Trophoblast cell (in vitro differentiated cells and primary cell): ENCODE measurements around the gene BAIAP2L1.

Source experiments
- DNase-seq, 2 donors: peaks; one replicate each; pipeline ENCODE4 v3.0.0-alpha.2; 2016
- H2AFZ ChIP-seq: 2 replicates; pipeline ENCODE4 v1.6.1; 2013; ENCODE audit warnings: low read length, moderate library complexity, mild to moderate bottlenecking; ENCODE audit not compliant: insufficient read depth, poor library complexity
- H2AK5ac ChIP-seq: 2 replicates; pipeline ENCODE4 v1.6.1; 2013; ENCODE audit warnings: mild to moderate bottlenecking, low read length
- H2BK120ac ChIP-seq: 2 replicates; pipeline ENCODE4 v1.6.1; 2013; ENCODE audit warnings: low read length, mild to moderate bottlenecking, moderate library complexity; ENCODE audit not compliant: insufficient read depth, poor library complexity
- H2BK12ac ChIP-seq: 2 replicates; pipeline ENCODE4 v1.6.1; 2013; ENCODE audit warnings: mild to moderate bottlenecking, low read length, moderate library complexity
- H2BK5ac ChIP-seq: 2 replicates; pipeline ENCODE4 v1.6.1; 2013; ENCODE audit warnings: low read length, low read depth, moderate library complexity, mild to moderate bottlenecking; ENCODE audit not compliant: poor library complexity
- H3K14ac ChIP-seq: 2 replicates; pipeline ENCODE4 v1.6.1; 2013; ENCODE audit warnings: mild to moderate bottlenecking, low read length
- H3K18ac ChIP-seq: 2 replicates; pipeline ENCODE4 v1.6.1; 2013; ENCODE audit warnings: mild to moderate bottlenecking, low read length
- H3K23ac ChIP-seq: 2 replicates; pipeline ENCODE4 v1.6.1; 2013; ENCODE audit warnings: low read length
- H3K27ac ChIP-seq: 2 replicates; pipeline ENCODE4 v1.5.1; 2013; ENCODE audit warnings: low read depth, mild to moderate bottlenecking, inconsistent platforms, low read length, moderate library complexity
- H3K27me3 ChIP-seq: 2 replicates; pipeline ENCODE4 v1.6.1; 2013; ENCODE audit warnings: inconsistent platforms, mild to moderate bottlenecking, low read length, moderate library complexity; ENCODE audit not compliant: insufficient read depth
- H3K36me3 ChIP-seq, 2 experiments: 1 replicate in 1 of 2; 2 replicates in 1 of 2; pipeline ENCODE4 v1.6.1; 2013; ENCODE audit warnings: low read length in 2 of 2, mild to moderate bottlenecking in 2 of 2, moderate library complexity in 1 of 2; ENCODE audit not compliant: insufficient read depth in 2 of 2, control insufficient read depth in 1 of 2
- H3K4ac ChIP-seq: 2 replicates; pipeline ENCODE4 v1.6.1; 2013; ENCODE audit warnings: low read depth, mild to moderate bottlenecking, low read length, moderate library complexity
- H3K4me1 ChIP-seq, 2 experiments: 1 replicate in 1 of 2; 2 replicates in 1 of 2; pipeline ENCODE4 v1.6.1; 2013; ENCODE audit warnings: low read length in 2 of 2, mild to moderate bottlenecking in 2 of 2, moderate library complexity in 1 of 2; ENCODE audit not compliant: insufficient read depth in 2 of 2, control insufficient read depth in 1 of 2
- H3K4me2 ChIP-seq: 2 replicates; pipeline ENCODE4 v1.6.1; 2013; ENCODE audit warnings: inconsistent platforms, mild to moderate bottlenecking, low read length, moderate library complexity
- H3K4me3 ChIP-seq: 2 replicates; pipeline ENCODE4 v1.5.1; 2013; ENCODE audit warnings: mild to moderate bottlenecking, low read depth, low read length, inconsistent platforms
- H3K79me1 ChIP-seq: one replicate; pipeline ENCODE4 v1.6.1; 2013; ENCODE audit warnings: low read length
- H3K79me2 ChIP-seq: 2 replicates; pipeline ENCODE4 v1.6.1; 2013; ENCODE audit warnings: low read length, mild to moderate bottlenecking; ENCODE audit not compliant: control insufficient read depth, insufficient read depth, poor library complexity
- H3K9ac ChIP-seq: 2 replicates; pipeline ENCODE4 v1.6.1; 2013; ENCODE audit warnings: mild to moderate bottlenecking, low read length
- H3K9me3 ChIP-seq: 2 replicates; pipeline ENCODE4 v1.6.1; 2013; ENCODE audit warnings: low read depth, mild to moderate bottlenecking, control low read depth, inconsistent platforms, low read length; ENCODE audit not compliant: insufficient read depth
- H4K12ac ChIP-seq: 2 replicates; pipeline ENCODE4 v1.6.1; 2013; ENCODE audit warnings: low read depth, mild to moderate bottlenecking, low read length, moderate library complexity
- H4K8ac ChIP-seq: 2 replicates; pipeline ENCODE4 v1.6.1; 2013; ENCODE audit warnings: low read depth, mild to moderate bottlenecking, low read length, moderate library complexity
- H4K91ac ChIP-seq: one replicate; pipeline ENCODE4 v1.6.1; 2013; ENCODE audit warnings: low read depth, mild to moderate bottlenecking, low read length, moderate library complexity
- WGBS: extraction: QIAGEN DNeasy Blood & Tissue Kit; methylation state at CpG from one replicate; pipeline ENCODE4 v1.1.7; 2013; ENCODE audit warnings: missing lambda C conversion rate; ENCODE audit not compliant: insufficient read length, insufficient coverage; ENCODE audit errors: extremely low coverage; 5-methylcytosine and 5-hydroxymethylcytosine counted together

Gene BAIAP2L1

GRCh38 chr7:98297626-98298286 lies 103.1 kb downstream of the BAIAP2L1 start:
- Histone ChIP-seq H4K12ac (no peak overlapping the region), H2AFZ (no peak overlapping the region), H3K79me1 (peaks cover 4% of the 10 kb centered on the region), H2BK12ac (no peak overlapping the region), H3K9ac (no peak overlapping the region), H4K8ac (no peak overlapping the region), H2BK120ac (no peak overlapping the region), H3K9me3 (peaks cover 3% of the 10 kb centered on the region), H3K27me3 (no peaks in the 10 kb centered on the region), H3K79me2 (no peaks in the 10 kb centered on the region), H2BK5ac (no peak overlapping the region), H3K36me3 (peaks cover 58 to 62% of the 10 kb centered on the region in 2 experiments), H4K91ac (no peak overlapping the region), H3K4me1 (peaks cover 18 to 21% of the 10 kb centered on the region in 2 experiments), H3K4me3 (no peak overlapping the region), H3K4ac (no peak overlapping the region), H2AK5ac (no peak overlapping the region), H3K27ac (no peak overlapping the region), H3K23ac (no peak overlapping the region), H3K4me2 (no peak overlapping the region), H3K14ac (no peak overlapping the region), H3K18ac (no peak overlapping the region)
- no CpG with 5 or more reads among the region's 21 CpGs for WGBS
- DNase-seq, result no peak

- Histone ChIP-seq H3K9ac (no peak overlapping the region), H2AK5ac (no peak overlapping the region), H3K4me2 (no peak overlapping the region), H3K4me3 (no peak overlapping the region), H3K4ac (no peak overlapping the region), H3K27me3 (no peaks in the 10 kb centered on the region), H3K27ac (no peak overlapping the region), H4K12ac (no peak overlapping the region), H3K14ac (no peak overlapping the region), H4K91ac (no peak overlapping the region), H3K79me2 (no peaks in the 10 kb centered on the region), H4K8ac (no peak overlapping the region), H2BK120ac (no peak overlapping the region), H2BK5ac (no peak overlapping the region), H2AFZ (no peak overlapping the region), H3K23ac (no peak overlapping the region), H3K36me3 (peaks cover 63 to 68% of the 10 kb centered on the region in 2 experiments), H3K9me3 (peaks cover 3% of the 10 kb centered on the region), H3K79me1 (peaks cover 4% of the 10 kb centered on the region), H2BK12ac (no peak overlapping the region), H3K4me1 (peaks cover 17 to 19% of the 10 kb centered on the region in 2 experiments), H3K18ac (no peak overlapping the region)
- no peak for DNase-seq
- no CpG with 5 or more reads among the region's 12 CpGs for WGBS
These were observed 104.1 kb downstream of the BAIAP2L1 start for GRCh38 chr7:98296833-98297232.

- Histone ChIP-seq H3K14ac (no peak overlapping the region), H3K27ac (peak overlapping the region; percentile 1), H4K91ac (no peak overlapping the region), H3K27me3 (no peaks in the 10 kb centered on the region), H3K23ac (no peak overlapping the region), H4K12ac (no peak overlapping the region), H2AK5ac (no peak overlapping the region), H3K36me3 (peaks cover 65 to 70% of the 10 kb centered on the region in 2 experiments), H3K18ac (no peak overlapping the region), H3K79me2 (no peaks in the 10 kb centered on the region), H2BK12ac (no peak overlapping the region), H3K9ac (no peak overlapping the region), H3K9me3 (peaks cover 3% of the 10 kb centered on the region), H2AFZ (no peak overlapping the region), H3K4me3 (no peak overlapping the region), H3K4me1 (peaks cover 9% of the 10 kb centered on the region in 2 experiments), H3K4ac (no peak overlapping the region), H2BK120ac (no peak overlapping the region), H4K8ac (no peak overlapping the region), H3K4me2 (no peak overlapping the region), H2BK5ac (no peak overlapping the region), H3K79me1 (peaks cover 3% of the 10 kb centered on the region)
- peak; percentile 16 to 42 for DNase-seq
- no CpG with 5 or more reads among the region's 19 CpGs for WGBS
These were observed 105.3 kb downstream of the BAIAP2L1 start for GRCh38 chr7:98295467-98296192.

GRCh38 chr7:98294798-98295382 lies 106.0 kb downstream of the BAIAP2L1 start:
- H3K4me2 ChIP-seq, result no peak overlapping the region
- no peak overlapping the region for H3K9ac ChIP-seq
- H3K79me1 ChIP-seq, result no peaks in the 10 kb centered on the region
- no peak overlapping the region for H2BK5ac ChIP-seq
- H3K79me2 ChIP-seq, result no peaks in the 10 kb centered on the region
- H3K18ac ChIP-seq, result no peak overlapping the region
- H4K12ac ChIP-seq, result no peak overlapping the region
- H2AFZ ChIP-seq, result no peak overlapping the region
- H4K91ac ChIP-seq, result no peak overlapping the region
- no peaks in the 10 kb centered on the region for H3K9me3 ChIP-seq
- H3K27me3 ChIP-seq, result no peaks in the 10 kb centered on the region
- peak; percentile 81 to 91 for DNase-seq
- no peak overlapping the region for H3K4me3 ChIP-seq
- H2BK120ac ChIP-seq, result no peak overlapping the region
- H3K27ac ChIP-seq, result no peak overlapping the region
- H3K36me3 ChIP-seq, result peaks cover 61 to 66% of the 10 kb centered on the region in 2 experiments
- H2BK12ac ChIP-seq, result no peak overlapping the region
- no peak overlapping the region for H3K4ac ChIP-seq
- no peak overlapping the region for H3K14ac ChIP-seq
- no peak overlapping the region for H3K23ac ChIP-seq
- no peak overlapping the region for H2AK5ac ChIP-seq
- H3K4me1 ChIP-seq, result peaks cover 5 to 7% of the 10 kb centered on the region in 2 experiments
- H4K8ac ChIP-seq, result no peak overlapping the region
- no CpG with 5 or more reads among the region's 14 CpGs for WGBS
